Stimulated activated effector memory CD8-positive, alpha-beta T cell treated with anti-CD3 and anti-CD28 coated beads, Interleukin-12 subunit alpha, Interleukin-12 subunit beta, amount 100 ng/mL, for 72 hours (primary cell): ENCODE results near the gene RAF1.

Experiments used
- ATAC-seq: fragments of 150-1000 bp; cut with Tn5 transposase; 2 replicates; pipeline ENCODE4 v1.10.0; 2021
- DNase-seq, 2 donors: peaks; one replicate each; pipeline ENCODE4 v3.0.0; 2021 to 2022; ENCODE audit warnings: low spot score in 2 of 2
- H3K27ac Mint-ChIP-seq: one replicate; pipeline ENCODE4 v1.8.0; 2022; ENCODE audit warnings: mild to moderate bottlenecking, mixed read lengths
- H3K36me3 Mint-ChIP-seq: one replicate; pipeline ENCODE4 v1.8.0; 2022; ENCODE audit warnings: mild to moderate bottlenecking, mixed read lengths
- H3K4me1 Mint-ChIP-seq: one replicate; pipeline ENCODE4 v1.8.0; 2022; ENCODE audit warnings: mixed read lengths
- H3K4me3 Mint-ChIP-seq: one replicate; pipeline ENCODE4 v1.8.0; 2022; ENCODE audit warnings: mild to moderate bottlenecking, mixed read lengths
- H3K9me3 Mint-ChIP-seq: one replicate; pipeline ENCODE4 v1.8.0; 2022; ENCODE audit warnings: mixed read lengths

Gene RAF1

GRCh38 chr3:12578742-12579141 lies 85.2 kb downstream of the RAF1 start:
- no peak for ATAC-seq
- Mint-ChIP-seq H3K36me3 (peaks cover 100% of the 10 kb centered on the region), H3K4me3 (no peak overlapping the region), H3K9me3 (no peaks in the 10 kb centered on the region), H3K4me1 (peaks cover 16% of the 10 kb centered on the region), H3K27ac (peak overlapping the region; percentile 92)
- no peak for DNase-seq

GRCh38 chr3:12577379-12577778 lies 86.5 kb downstream of the RAF1 start:
- peaks cover 100% of the 10 kb centered on the region for H3K36me3 Mint-ChIP-seq
- peaks cover 16% of the 10 kb centered on the region for H3K4me1 Mint-ChIP-seq
- ATAC-seq = no peak
- DNase-seq = no peak
- no peaks in the 10 kb centered on the region for H3K9me3 Mint-ChIP-seq
- H3K27ac Mint-ChIP-seq = no peak overlapping the region
- H3K4me3 Mint-ChIP-seq = no peak overlapping the region

GRCh38 chr3:12574661-12575060 lies 89.3 kb downstream of the RAF1 start:
- ATAC-seq = no peak
- DNase-seq = no peak
- no peak overlapping the region for H3K4me3 Mint-ChIP-seq
- H3K36me3 Mint-ChIP-seq = peaks cover 100% of the 10 kb centered on the region
- H3K4me1 Mint-ChIP-seq = peaks cover 11% of the 10 kb centered on the region
- peak overlapping the region; percentile 62 for H3K27ac Mint-ChIP-seq
- no peaks in the 10 kb centered on the region for H3K9me3 Mint-ChIP-seq

- H3K27ac Mint-ChIP-seq = peak overlapping the region; percentile 62
- H3K9me3 Mint-ChIP-seq = no peaks in the 10 kb centered on the region
Measured at GRCh38 chr3:12574131-12574530, 89.8 kb downstream of the RAF1 start.

GRCh38 chr3:12571986-12572385 lies 91.9 kb downstream of the RAF1 start:
- Mint-ChIP-seq H3K27ac (no peak overlapping the region), H3K9me3 (peaks cover under 1% of the 10 kb centered on the region), H3K4me3 (no peak overlapping the region), H3K36me3 (peaks cover 100% of the 10 kb centered on the region), H3K4me1 (peaks cover 13% of the 10 kb centered on the region)
- no peak for ATAC-seq
- DNase-seq = no peak

More at GRCh38 chr3:12574131-12574530, 89.8 kb downstream of the RAF1 start:
- Mint-ChIP-seq H3K36me3 (peaks cover 100% of the 10 kb centered on the region), H3K4me3 (no peak overlapping the region), H3K4me1 (peaks cover 5% of the 10 kb centered on the region)
- ATAC-seq = no peak
- DNase-seq = no peak

- H3K36me3 Mint-ChIP-seq = peaks cover 84% of the 10 kb centered on the region
- ATAC-seq = no peak
- peaks cover 9% of the 10 kb centered on the region for H3K9me3 Mint-ChIP-seq
- DNase-seq = no peak
- peak overlapping the region; percentile 11 for H3K27ac Mint-ChIP-seq
- peaks cover 26% of the 10 kb centered on the region for H3K4me1 Mint-ChIP-seq
- H3K4me3 Mint-ChIP-seq = no peak overlapping the region
Measured at GRCh38 chr3:12569836-12570235, 94.1 kb downstream of the RAF1 start.

GRCh38 chr3:12568747-12569146 lies 95.2 kb downstream of the RAF1 start:
- Mint-ChIP-seq H3K4me1 (peaks cover 26% of the 10 kb centered on the region), H3K27ac (no peak overlapping the region), H3K9me3 (peaks cover 9% of the 10 kb centered on the region), H3K36me3 (peaks cover 73% of the 10 kb centered on the region), H3K4me3 (no peak overlapping the region)
- no peak for ATAC-seq
- no peak for DNase-seq

- Mint-ChIP-seq H3K27ac (peak overlapping the region; percentile 11), H3K4me1 (peaks cover 27% of the 10 kb centered on the region), H3K36me3 (peaks cover 55% of the 10 kb centered on the region), H3K9me3 (peaks cover 9% of the 10 kb centered on the region), H3K4me3 (no peak overlapping the region)
- ATAC-seq = no peak
- DNase-seq = no peak
Measured at GRCh38 chr3:12566976-12567375, 96.9 kb downstream of the RAF1 start.

- H3K4me1 Mint-ChIP-seq = peaks cover 60% of the 10 kb centered on the region
- DNase-seq = no peak
- no peak overlapping the region for H3K4me3 Mint-ChIP-seq
- peaks cover 10% of the 10 kb centered on the region for H3K36me3 Mint-ChIP-seq
- no peak overlapping the region for H3K27ac Mint-ChIP-seq
- no peak for ATAC-seq
- peaks cover 9% of the 10 kb centered on the region for H3K9me3 Mint-ChIP-seq
Measured at GRCh38 chr3:12562451-12562850, 101.5 kb downstream of the RAF1 start.

- no peak for DNase-seq
- no peak for ATAC-seq
- H3K9me3 Mint-ChIP-seq = peaks cover 5% of the 10 kb centered on the region
- H3K4me3 Mint-ChIP-seq = peak overlapping the region; percentile 1
- H3K27ac Mint-ChIP-seq = peak overlapping the region; percentile 20
- H3K4me1 Mint-ChIP-seq = peaks cover 55% of the 10 kb centered on the region
- H3K36me3 Mint-ChIP-seq = peaks cover 3% of the 10 kb centered on the region
Measured at GRCh38 chr3:12561397-12561796, 102.5 kb downstream of the RAF1 start.

- Mint-ChIP-seq H3K4me1 (peaks cover 59% of the 10 kb centered on the region), H3K36me3 (peaks cover 4% of the 10 kb centered on the region), H3K4me3 (peak overlapping the region; percentile 1), H3K27ac (peak overlapping the region; percentile 20), H3K9me3 (no peaks in the 10 kb centered on the region)
- ATAC-seq (peak; percentile 73), DNase-seq (peak in 1 of 2 donors; percentile 53)
Measured at GRCh38 chr3:12560505-12561190, 103.3 kb downstream of the RAF1 start.

GRCh38 chr3:12559520-12559919 lies 104.4 kb downstream of the RAF1 start:
- ATAC-seq (no peak), DNase-seq (no peak)
- peak overlapping the region; percentile 18 for H3K27ac Mint-ChIP-seq
- H3K4me1 Mint-ChIP-seq = peaks cover 54% of the 10 kb centered on the region
- peaks cover 4% of the 10 kb centered on the region for H3K36me3 Mint-ChIP-seq
- no peaks in the 10 kb centered on the region for H3K9me3 Mint-ChIP-seq
- H3K4me3 Mint-ChIP-seq = no peak overlapping the region

GRCh38 chr3:12558706-12559105 lies 105.2 kb downstream of the RAF1 start:
- Mint-ChIP-seq H3K27ac (no peak overlapping the region), H3K36me3 (peaks cover 4% of the 10 kb centered on the region), H3K4me1 (peaks cover 52% of the 10 kb centered on the region), H3K9me3 (no peaks in the 10 kb centered on the region), H3K4me3 (peak overlapping the region; percentile 86)
- DNase-seq (no peak), ATAC-seq (no peak)

- peaks cover 52% of the 10 kb centered on the region for H3K4me1 Mint-ChIP-seq
- ATAC-seq = no peak
- peaks cover 4% of the 10 kb centered on the region for H3K36me3 Mint-ChIP-seq
- H3K27ac Mint-ChIP-seq = peak overlapping the region; percentile 90
- H3K9me3 Mint-ChIP-seq = no peaks in the 10 kb centered on the region
- DNase-seq = no peak
- peak overlapping the region; percentile 86 for H3K4me3 Mint-ChIP-seq
Measured at GRCh38 chr3:12557473-12558100, 106.3 kb downstream of the RAF1 start.

- DNase-seq (peak; percentile 88 to 94), ATAC-seq (peak; percentile 95)
- no peaks in the 10 kb centered on the region for H3K9me3 Mint-ChIP-seq
- H3K4me1 Mint-ChIP-seq = peaks cover 50% of the 10 kb centered on the region
- peaks cover 4% of the 10 kb centered on the region for H3K36me3 Mint-ChIP-seq
- H3K27ac Mint-ChIP-seq = peak within 1 kb of the TSS; percentile 90
- H3K4me3 Mint-ChIP-seq = peak within 1 kb of the TSS; percentile 86
Measured at GRCh38 chr3:12556690-12557472, 107.0 kb downstream of the RAF1 start, which contains the start of gene MKRN2. Gene MKRN2, plus strand, starts transcription at chr3:12557087. Its CDS starts 64 bp downstream, at chr3:12557151.
